Vagina (tissue), 2 donors: ENCODE data around the gene AMBP.

Experiments used
- CTCF ChIP-seq, 3 experiments: fragments of 450-650 bp in 2 of 3; fragments of 200-600 bp in 1 of 3; sonication (generic) in 1 of 3; IDR thresholded peaks; one replicate each; pipeline ENCODE4 v1.5.1; 2017 to 2019; ENCODE audit warnings: antibody characterized with exemption in 3 of 3, mild to moderate bottlenecking in 2 of 3, moderate library complexity in 2 of 3
- POLR2A ChIP-seq, 2 donors: fragments of 450-650 bp; IDR thresholded peaks; one replicate each; pipeline ENCODE4 v1.6.1; 2017; ENCODE audit warnings: antibody characterized with exemption in 2 of 2, mild to moderate bottlenecking in 2 of 2, moderate library complexity in 2 of 2
- POLR2AphosphoS5 ChIP-seq, 2 donors: sonication (generic); formaldehyde crosslinking; IDR thresholded peaks; one replicate each; pipeline ENCODE4 v1.9.0; 2017; ENCODE audit warnings: antibody characterized with exemption in 2 of 2, mild to moderate bottlenecking in 2 of 2, low read depth in 1 of 2; ENCODE audit not compliant: insufficient read depth in 1 of 2

GRCh38 chr9:114053246-114054005 lies 24.7 kb downstream of the AMBP start:
- TF ChIP-seq POLR2A (IDR thresholded peaks at IDR 0.05) (no peak), CTCF (IDR thresholded peaks at IDR 0.05) (no peak), POLR2AphosphoS5 (IDR thresholded peaks at IDR 0.05; ENCODE audit: insufficient read depth in 1 of 2, low read depth in 1 of 2) (no peak)
